Measurements from ENCODE around the gene GADD45B.
"Not testable (repeated sequence)": the region's sequence is repeated elsewhere in the genome, so short reads cannot be mapped to it uniquely, and the experiment has no call there.

DNA sequence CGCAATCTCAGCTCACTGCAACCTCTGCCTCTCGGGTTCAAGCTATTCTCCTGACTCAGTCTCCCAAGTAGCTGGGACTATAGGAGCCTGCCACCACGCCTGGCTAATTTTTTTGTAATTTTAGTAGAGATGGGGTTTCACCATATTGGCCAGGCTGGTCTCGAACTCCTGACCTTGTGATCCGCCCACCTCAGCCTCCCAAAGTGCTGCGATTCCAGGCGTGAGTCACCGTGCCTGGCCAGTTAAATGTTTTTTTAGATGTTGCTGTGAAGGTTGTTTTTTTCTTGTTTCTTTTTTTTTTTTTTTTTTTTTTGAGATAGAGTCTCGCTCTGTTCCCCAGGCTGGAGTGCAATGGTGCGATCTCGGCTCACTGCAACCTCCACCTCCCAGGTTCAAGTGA is 42.9 kb downstream of the GADD45B start:
- not testable (repeated sequence) for TF ChIP-seq CTCF, POLR2A (IDR thresholded peaks at IDR 0.05)

Measured in Peyer's patch (tissue), 4 donors.